ENCODE results near the gene CHRNA1. TPM values are rescaled to one million over a fixed set of nuclear protein-coding genes. Genes with fewer than 3 reads are reported as not detected.

Gene CHRNA1
- total RNA-seq, 2 experiments from 2014 or later: 0.17 to 0.19 TPM

DNA sequence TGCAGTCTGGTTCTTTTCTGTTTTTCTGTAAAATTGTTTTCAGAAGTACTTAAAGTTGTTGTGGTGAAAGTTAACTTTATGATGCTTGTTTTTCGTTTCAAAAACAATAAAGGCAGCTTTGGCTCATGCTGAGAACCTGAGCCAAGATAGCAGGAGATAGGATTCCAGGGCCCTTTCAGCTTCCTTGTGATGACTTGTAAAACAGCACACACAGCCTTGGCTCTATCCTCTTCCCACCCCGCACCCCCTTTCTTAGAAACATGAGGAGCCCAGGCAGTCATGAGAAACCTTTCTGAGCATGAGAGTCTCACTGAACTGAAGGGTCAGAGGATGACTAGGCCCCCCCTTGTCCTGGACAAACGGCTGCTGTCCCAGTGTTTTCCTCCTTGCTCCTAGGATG is 12.4 kb upstream of the CHRNA1 start:
- H3K4me3 Mint-ChIP-seq: no peak overlapping the region
- intact Hi-C loops (cut with DNase I, micrococcal nuclease): loop anchor here in 1 of 2 experiments (10.0 kb wide), 1 partner anchor 228 kb away; the partner anchor contains the start of gene CHN1
- H3K4me3 ChIP-seq (ENCODE audit: low read length): no peak overlapping the region
- no peaks in the 10 kb centered on the region for H3K9me3 Mint-ChIP-seq
- H3K4me1 Mint-ChIP-seq (ENCODE audit: low read depth): peaks cover 65% of the 10 kb centered on the region
- no peaks in the 10 kb centered on the region for H3K9me3 ChIP-seq (ENCODE audit: control insufficient read depth in 1 of 2, insufficient read depth in 1 of 2, low read length in 2 of 2)
- no peaks in the 10 kb centered on the region for H3K36me3 Mint-ChIP-seq (ENCODE audit: low read depth)
- no peak overlapping the region for H3K27ac ChIP-seq (ENCODE audit: low read depth in 1 of 2, low read length in 2 of 2)
- DNase-seq (no peak), ATAC-seq (ENCODE audit: poor library complexity) (no peak)
- no peaks in the 10 kb centered on the region for H3K27me3 ChIP-seq (ENCODE audit: control insufficient read depth in 1 of 2, insufficient read depth in 2 of 2, low read length in 2 of 2)
- ChIA-PET POLR2A (interaction anchor here (1.1 kb wide), 1 partner anchor 27 kb away, joined by 4 read pairs; no protein-coding TSS in a partner anchor), CTCF (interaction anchor here (1.8 kb wide), 1 partner anchor 28 kb away, joined by 7 read pairs; no protein-coding TSS in a partner anchor)
- H3K27ac Mint-ChIP-seq: peak overlapping the region; percentile 58
- H3K4me1 ChIP-seq (ENCODE audit: insufficient read depth, low read length): peaks cover 52% of the 10 kb centered on the region
- H3K36me3 ChIP-seq (ENCODE audit: insufficient read depth, low read length): no peaks in the 10 kb centered on the region
- no peaks in the 10 kb centered on the region for H3K27me3 Mint-ChIP-seq
- TF ChIP-seq, protein P1, sequence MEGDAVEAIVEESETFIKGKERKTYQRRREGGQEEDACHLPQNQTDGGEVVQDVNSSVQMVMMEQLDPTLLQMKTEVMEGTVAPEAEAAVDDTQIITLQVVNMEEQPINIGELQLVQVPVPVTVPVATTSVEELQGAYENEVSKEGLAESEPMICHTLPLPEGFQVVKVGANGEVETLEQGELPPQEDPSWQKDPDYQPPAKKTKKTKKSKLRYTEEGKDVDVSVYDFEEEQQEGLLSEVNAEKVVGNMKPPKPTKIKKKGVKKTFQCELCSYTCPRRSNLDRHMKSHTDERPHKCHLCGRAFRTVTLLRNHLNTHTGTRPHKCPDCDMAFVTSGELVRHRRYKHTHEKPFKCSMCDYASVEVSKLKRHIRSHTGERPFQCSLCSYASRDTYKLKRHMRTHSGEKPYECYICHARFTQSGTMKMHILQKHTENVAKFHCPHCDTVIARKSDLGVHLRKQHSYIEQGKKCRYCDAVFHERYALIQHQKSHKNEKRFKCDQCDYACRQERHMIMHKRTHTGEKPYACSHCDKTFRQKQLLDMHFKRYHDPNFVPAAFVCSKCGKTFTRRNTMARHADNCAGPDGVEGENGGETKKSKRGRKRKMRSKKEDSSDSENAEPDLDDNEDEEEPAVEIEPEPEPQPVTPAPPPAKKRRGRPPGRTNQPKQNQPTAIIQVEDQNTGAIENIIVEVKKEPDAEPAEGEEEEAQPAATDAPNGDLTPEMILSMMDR (IDR thresholded peaks at IDR 0.05): no peak

DNA sequence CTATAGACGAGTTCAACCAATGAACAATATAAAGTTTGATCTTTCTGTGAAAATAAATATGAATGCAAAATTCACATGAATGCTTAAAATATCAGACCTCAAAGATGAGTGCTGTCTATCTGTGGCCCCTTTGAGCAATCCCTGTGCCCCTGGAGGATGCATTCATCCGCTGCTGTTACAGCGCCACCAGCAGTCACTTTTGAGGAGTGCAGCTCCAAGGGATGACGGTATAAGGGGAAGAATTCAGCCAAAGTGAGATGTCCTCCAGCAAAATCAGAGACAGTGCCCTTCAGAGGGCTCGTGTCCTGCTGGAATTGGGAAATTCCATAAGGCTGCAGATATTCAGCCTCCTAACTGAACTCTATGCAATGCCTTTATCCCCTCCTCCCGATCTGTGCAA is 12.0 kb upstream of the CHRNA1 start:
- Histone ChIP-seq H3K4me3 (ENCODE audit: low read length) (no peak overlapping the region), H3K9me3 (ENCODE audit: control insufficient read depth in 1 of 2, insufficient read depth in 1 of 2, low read length in 2 of 2) (no peaks in the 10 kb centered on the region), H3K36me3 (ENCODE audit: insufficient read depth, low read length) (no peaks in the 10 kb centered on the region), H3K4me1 (ENCODE audit: insufficient read depth, low read length) (peaks cover 52% of the 10 kb centered on the region), H3K27me3 (ENCODE audit: control insufficient read depth in 1 of 2, insufficient read depth in 2 of 2, low read length in 2 of 2) (no peaks in the 10 kb centered on the region), H3K27ac (ENCODE audit: low read depth in 1 of 2, low read length in 2 of 2) (no peak overlapping the region)
- Mint-ChIP-seq H3K27me3 (no peaks in the 10 kb centered on the region), H3K9me3 (no peaks in the 10 kb centered on the region), H3K4me1 (ENCODE audit: low read depth) (peaks cover 65% of the 10 kb centered on the region), H3K4me3 (no peak overlapping the region), H3K36me3 (ENCODE audit: low read depth) (no peaks in the 10 kb centered on the region), H3K27ac (peak overlapping the region; percentile 58)
- ChIA-PET CTCF (interaction anchor here (1.3 to 1.8 kb wide), 2 partner anchors 19 to 27 kb away, joined by 3 to 7 read pairs; no protein-coding TSS in a partner anchor), POLR2A (interaction anchor here (1.1 kb wide), 1 partner anchor 27 kb away, joined by 4 read pairs; no protein-coding TSS in a partner anchor)
- DNase-seq: peak in 3 of 14 experiments; percentile 15 to 39 (median 39)
- intact Hi-C loops (cut with DNase I, micrococcal nuclease): loop anchor here in 1 of 2 experiments (10.0 kb wide), 1 partner anchor 229 kb away; the partner anchor contains the start of gene CHN1
- TF ChIP-seq, protein P1 (IDR thresholded peaks at IDR 0.05): no peak
- ATAC-seq (ENCODE audit: poor library complexity): no peak

DNA sequence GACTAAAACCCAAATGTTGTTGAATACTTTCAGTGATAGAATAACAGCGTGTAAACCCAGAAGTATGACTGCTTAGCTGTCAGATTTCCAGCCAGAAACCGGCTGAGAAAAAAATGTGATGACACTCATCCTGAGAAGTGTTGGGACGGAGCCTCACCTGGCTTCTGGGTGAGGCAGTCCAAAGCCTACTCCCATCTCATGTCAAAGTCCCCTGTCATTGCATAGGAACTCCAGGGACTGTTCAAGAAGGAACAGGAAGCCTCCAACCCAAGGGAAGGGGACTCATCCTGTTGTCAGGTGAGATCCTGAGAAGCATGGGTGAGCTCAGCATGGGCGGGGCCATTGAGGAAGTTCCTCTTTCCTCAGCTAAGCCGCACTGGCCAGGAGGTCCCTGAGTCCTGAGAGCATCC is 11.3 kb upstream of the CHRNA1 start:
- TF ChIP-seq, protein P1 (IDR thresholded peaks at IDR 0.05): no peak
- DNase-seq (peak in 1 of 14 experiments; percentile 18), ATAC-seq (ENCODE audit: poor library complexity) (no peak)
- intact Hi-C loops (cut with DNase I, micrococcal nuclease): loop anchor here in 1 of 2 experiments (10.0 kb wide), 1 partner anchor 229 kb away; the partner anchor contains the start of gene CHN1
- H3K4me3 ChIP-seq (ENCODE audit: low read length): no peak overlapping the region
- H3K27ac Mint-ChIP-seq: peak overlapping the region; percentile 1
- no peaks in the 10 kb centered on the region for H3K36me3 Mint-ChIP-seq (ENCODE audit: low read depth)
- no peaks in the 10 kb centered on the region for H3K27me3 Mint-ChIP-seq
- H3K4me1 Mint-ChIP-seq (ENCODE audit: low read depth): peaks cover 61% of the 10 kb centered on the region
- no peaks in the 10 kb centered on the region for H3K27me3 ChIP-seq (ENCODE audit: control insufficient read depth in 1 of 2, insufficient read depth in 2 of 2, low read length in 2 of 2)
- peaks cover 52% of the 10 kb centered on the region for H3K4me1 ChIP-seq (ENCODE audit: insufficient read depth, low read length)
- H3K4me3 Mint-ChIP-seq: no peak overlapping the region
- no peak overlapping the region for H3K27ac ChIP-seq (ENCODE audit: low read depth in 1 of 2, low read length in 2 of 2)
- POLR2A ChIA-PET: interaction anchor here (1.1 kb wide), 1 partner anchor 26 kb away, joined by 4 read pairs; no protein-coding TSS in a partner anchor
- no peaks in the 10 kb centered on the region for H3K9me3 Mint-ChIP-seq
- no peaks in the 10 kb centered on the region for H3K36me3 ChIP-seq (ENCODE audit: insufficient read depth, low read length)
- H3K9me3 ChIP-seq (ENCODE audit: control insufficient read depth in 1 of 2, insufficient read depth in 1 of 2, low read length in 2 of 2): no peaks in the 10 kb centered on the region
- CTCF ChIA-PET: interaction anchor here (1.3 to 1.8 kb wide), 2 partner anchors 18 to 27 kb away, joined by 3 to 7 read pairs; no protein-coding TSS in a partner anchor

Measured in CD4-positive, alpha-beta T cell (primary cell).